Effector CD8-positive, alpha-beta T cell (primary cell): ENCODE data around the gene ALDH9A1.
"Not testable (repeated sequence)": the region's sequence is repeated elsewhere in the genome, so short reads cannot be mapped to it uniquely, and the experiment has no call there.

Source experiments
- DNase-seq: peaks from one replicate; lab custom pipeline; 2025; lab: John Stamatoyannopoulos, UW

ALDH9A1 gene

GRCh38 chr1:165686971-165687433 lies 11.4 kb downstream of the ALDH9A1 start:
- no peak for DNase-seq

- DNase-seq, result no peak
Measured at GRCh38 chr1:165686121-165686970, 12.0 kb downstream of the ALDH9A1 start.

GRCh38 chr1:165683848-165684485 lies 14.4 kb downstream of the ALDH9A1 start:
- no peak for DNase-seq

- DNase-seq, result not testable (repeated sequence)
Measured at GRCh38 chr1:165680773-165681172, 17.6 kb downstream of the ALDH9A1 start.

GRCh38 chr1:165680303-165680702 lies 18.1 kb downstream of the ALDH9A1 start:
- no peak for DNase-seq

- no peak for DNase-seq
Measured at GRCh38 chr1:165679282-165680036, 18.9 kb downstream of the ALDH9A1 start.

- no peak for DNase-seq
Measured at GRCh38 chr1:165678509-165678908, 19.9 kb downstream of the ALDH9A1 start.

GRCh38 chr1:165675794-165676193 lies 22.6 kb downstream of the ALDH9A1 start:
- DNase-seq, result no peak

GRCh38 chr1:165674599-165674998 lies 23.8 kb downstream of the ALDH9A1 start:
- DNase-seq, result no peak

GRCh38 chr1:165671526-165671925 lies 26.8 kb downstream of the ALDH9A1 start:
- DNase-seq, result no peak

GRCh38 chr1:165668184-165668583 lies 30.2 kb downstream of the ALDH9A1 start:
- DNase-seq, result no peak

- DNase-seq, result no peak
Measured at GRCh38 chr1:165666152-165666825, 32.1 kb downstream of the ALDH9A1 start.

- DNase-seq, result no peak
Measured at GRCh38 chr1:165662186-165662585, 36.2 kb downstream of the ALDH9A1 start.

GRCh38 chr1:165661703-165662102 lies 36.7 kb downstream of the ALDH9A1 start:
- DNase-seq, result no peak

- no peak for DNase-seq
Measured at GRCh38 chr1:165659581-165659895, 38.8 kb downstream of the ALDH9A1 start.

GRCh38 chr1:165658766-165659580 lies 39.4 kb downstream of the ALDH9A1 start:
- not testable (repeated sequence) for DNase-seq

GRCh38 chr1:165650981-165651625 lies 47.3 kb downstream of the ALDH9A1 start:
- no peak for DNase-seq

- no peak for DNase-seq
Measured at GRCh38 chr1:165648919-165649572, 49.3 kb downstream of the ALDH9A1 start.

GRCh38 chr1:165647970-165648369 lies 50.4 kb downstream of the ALDH9A1 start:
- no peak for DNase-seq

GRCh38 chr1:165647517-165647916 lies 50.8 kb downstream of the ALDH9A1 start:
- no peak for DNase-seq
